Caco-2 (cell line): Measurements from ENCODE around the gene ENAH. TPM values are rescaled to one million over a fixed set of nuclear protein-coding genes. Genes with fewer than 3 reads are reported as not detected.

Source experiments
- BruUV-seq: library from RNA; stranded (reverse); fragments of 400-500 nt; replicated peaks from 2 replicates; lab custom pipeline; 2021; lab: Mats Ljungman, UMichigan
- CTCF ChIA-PET: fragments of 300-600 bp; sonication (Branson Sonifier 250); formaldehyde crosslinking; loops from one replicate; lab custom pipeline; 2022; ENCODE audit warnings: antibody characterized with exemption; lab: Charles Lee
- POLR2A ChIA-PET: fragments of 300-600 bp; sonication (Branson Sonifier 250); formaldehyde crosslinking; loops from one replicate; lab custom pipeline; 2022; ENCODE audit warnings: antibody characterized with exemption; lab: Charles Lee
- DNase-seq, 2 experiments: peaks; one replicate each; pipeline versions ENCODE4 v3.0.0 to v3.0.0-alpha.2; 2020 to 2022
- H3K27me3 ChIP-seq: replicated peaks from 2 replicates; pipeline ENCODE4 v1.6.0; 2011; ENCODE audit warnings: low read length; ENCODE audit not compliant: control insufficient read depth, insufficient read depth
- H3K36me3 ChIP-seq: 2 replicates; pipeline ENCODE4 v1.5.1; 2011; ENCODE audit warnings: low read length; ENCODE audit not compliant: control insufficient read depth, insufficient read depth
- H3K4me1 ChIP-seq: fragments of 250-450 bp; sonication (Bioruptor Pico); 2 replicates; pipeline ENCODE4 v1.5.1; 2020; ENCODE audit warnings: mild to moderate bottlenecking
- H3K4me3 ChIP-seq: 2 replicates; pipeline ENCODE4 v1.5.1; 2011; ENCODE audit warnings: low read depth, mild to moderate bottlenecking, control low read depth, low read length
- H3K9me3 ChIP-seq: fragments of 250-450 bp; sonication (Bioruptor Pico); 2 replicates; pipeline ENCODE4 v1.5.1; 2020; ENCODE audit warnings: mild to moderate bottlenecking, moderate library complexity
- H3K27ac Mint-ChIP-seq: one replicate; pipeline ENCODE4 v1.8.0; 2022; ENCODE audit warnings: mixed read lengths; ENCODE audit not compliant: unreplicated experiment
- H3K27me3 Mint-ChIP-seq: one replicate; pipeline ENCODE4 v1.8.0; 2022; ENCODE audit warnings: mixed read lengths; ENCODE audit not compliant: insufficient read depth, unreplicated experiment
- H3K36me3 Mint-ChIP-seq: one replicate; pipeline ENCODE4 v1.8.0; 2022; ENCODE audit warnings: mild to moderate bottlenecking, mixed read lengths; ENCODE audit not compliant: insufficient read depth, unreplicated experiment
- H3K4me1 Mint-ChIP-seq: one replicate; pipeline ENCODE4 v1.8.0; 2022; ENCODE audit warnings: low read depth, mixed read lengths; ENCODE audit not compliant: unreplicated experiment
- H3K4me3 Mint-ChIP-seq: one replicate; pipeline ENCODE4 v1.8.0; 2022; ENCODE audit warnings: mild to moderate bottlenecking, moderate library complexity, mixed read lengths; ENCODE audit not compliant: unreplicated experiment
- H3K9me3 Mint-ChIP-seq: one replicate; pipeline ENCODE4 v1.8.0; 2022; ENCODE audit warnings: mixed read lengths; ENCODE audit not compliant: unreplicated experiment
- CTCF ChIP-seq, 2 experiments: fragments of 200-600 bp in 1 of 2; IDR thresholded peaks; 1 replicate in 1 of 2; 2 replicates in 1 of 2; pipeline versions ENCODE4 v1.5.1 to v1.8.0; 2011 to 2022; ENCODE audit warnings: antibody characterized with exemption in 1 of 2, control low read depth in 1 of 2, inconsistent platforms in 1 of 2, low read depth in 1 of 2, low read length in 1 of 2, mild to moderate bottlenecking in 1 of 2, moderate library complexity in 1 of 2; ENCODE audit not compliant: insufficient read depth in 1 of 2, severe bottlenecking in 1 of 2, unreplicated experiment in 1 of 2
- intact Hi-C: fragments of 100-400 bp; cut with micrococcal nuclease; formaldehyde crosslinking; loops from one replicate; pipeline ENCODE4 v1.10.0; 2022; ENCODE audit not compliant: unreplicated experiment
- total RNA-seq: library from RNA; stranded (reverse); gene quantifications from 2 replicates; pipeline ENCODE4 v1.2.3, GENCODE V29; 2022

The ENAH gene
- total RNA-seq, 1 experiment from 2014 or later, result 78.0 TPM

GRCh38 chr1:225498549-225499136, 154.3 kb downstream of the ENAH start:
- Mint-ChIP-seq H3K36me3 (peaks cover 45% of the 10 kb centered on the region), H3K4me1 (no peaks in the 10 kb centered on the region)
- POLR2A ChIA-PET, result no interaction called here

DNA sequence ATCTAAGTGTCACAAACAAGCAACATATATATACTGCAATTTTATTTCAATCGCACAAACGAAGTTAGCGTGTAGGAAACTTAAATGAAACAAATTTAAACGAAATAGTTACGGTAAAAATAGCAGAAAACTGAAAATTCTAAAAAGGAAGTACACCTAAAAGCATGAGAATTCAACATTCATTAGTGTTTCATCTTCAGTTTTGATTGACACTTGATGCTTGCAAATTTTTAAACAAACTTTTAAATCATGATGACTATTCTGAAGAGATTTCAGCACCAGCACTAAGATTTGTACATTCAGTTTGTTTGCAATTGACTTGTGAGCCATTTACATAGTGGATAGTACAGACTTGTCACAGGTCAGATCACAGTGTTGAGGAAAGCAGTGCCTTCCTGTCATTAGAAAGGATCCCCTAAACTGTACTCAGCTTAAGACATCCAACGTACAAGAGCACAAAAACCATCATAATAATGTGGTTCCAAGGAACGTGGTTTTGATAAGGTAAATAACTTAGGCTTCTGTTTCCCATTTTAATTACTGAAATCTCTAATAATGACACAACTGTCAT, 158.0 kb downstream of the ENAH start:
- Histone ChIP-seq H3K36me3 (no peaks in the 10 kb centered on the region), H3K27me3 (no peaks in the 10 kb centered on the region), H3K4me1 (no peaks in the 10 kb centered on the region), H3K9me3 (no peaks in the 10 kb centered on the region), H3K4me3 (no peak overlapping the region)
- H3K9me3 Mint-ChIP-seq, result no peaks in the 10 kb centered on the region
- peaks cover 34% of the 10 kb centered on the region for H3K36me3 Mint-ChIP-seq
- ChIA-PET POLR2A (no interaction called here), CTCF (no interaction called here)
- intact Hi-C loops, result no loop called here
- no peak for DNase-seq
- no peaks in the 10 kb centered on the region for H3K27me3 Mint-ChIP-seq
- H3K4me1 Mint-ChIP-seq, result no peaks in the 10 kb centered on the region
- TF ChIP-seq CTCF (IDR thresholded peaks at IDR 0.05; ENCODE audit: insufficient read depth in 1 of 2, low read depth in 1 of 2, low read length in 1 of 2, severe bottlenecking in 1 of 2, unreplicated experiment in 1 of 2), result no peak
- BruUV-seq, result no TSS peak
- no peak overlapping the region for H3K27ac Mint-ChIP-seq
- no peak overlapping the region for H3K4me3 Mint-ChIP-seq

More at GRCh38 chr1:225498549-225499136, 154.3 kb downstream of the ENAH start:
- Histone ChIP-seq H3K4me3 (no peak overlapping the region), H3K36me3 (no peaks in the 10 kb centered on the region; the same call in 1 of the 2 replicates), H3K27me3 (no peaks in the 10 kb centered on the region), H3K4me1 (no peaks in the 10 kb centered on the region), H3K9me3 (no peaks in the 10 kb centered on the region)
- no peak for TF ChIP-seq CTCF (IDR thresholded peaks at IDR 0.05; ENCODE audit: insufficient read depth in 1 of 2, low read depth in 1 of 2, low read length in 1 of 2, severe bottlenecking in 1 of 2, unreplicated experiment in 1 of 2)
- Mint-ChIP-seq H3K27ac (no peak overlapping the region), H3K4me3 (no peak overlapping the region), H3K9me3 (no peaks in the 10 kb centered on the region), H3K27me3 (no peaks in the 10 kb centered on the region)
- DNase-seq, result no peak
- CTCF ChIA-PET, result no interaction called here
- intact Hi-C loops, result no loop called here
- no TSS peak for BruUV-seq

- H3K27me3 Mint-ChIP-seq, result no peaks in the 10 kb centered on the region
- H3K36me3 Mint-ChIP-seq, result peaks cover 30% of the 10 kb centered on the region
- TF ChIP-seq CTCF (IDR thresholded peaks at IDR 0.05; ENCODE audit: insufficient read depth in 1 of 2, low read depth in 1 of 2, low read length in 1 of 2, severe bottlenecking in 1 of 2, unreplicated experiment in 1 of 2), result no peak
- intact Hi-C loops, result no loop called here
- H3K9me3 ChIP-seq, result no peaks in the 10 kb centered on the region
- H3K4me3 ChIP-seq, result no peak overlapping the region
- H3K4me1 Mint-ChIP-seq, result no peaks in the 10 kb centered on the region
- no peak overlapping the region for H3K27ac Mint-ChIP-seq
- no peaks in the 10 kb centered on the region for H3K9me3 Mint-ChIP-seq
- no TSS peak for BruUV-seq
- no peak overlapping the region for H3K4me3 Mint-ChIP-seq
- H3K36me3 ChIP-seq, result no peaks in the 10 kb centered on the region
- H3K27me3 ChIP-seq, result no peaks in the 10 kb centered on the region
- ChIA-PET POLR2A (no interaction called here), CTCF (no interaction called here)
- DNase-seq, result no peak
- H3K4me1 ChIP-seq, result no peaks in the 10 kb centered on the region
These were observed 159.2 kb downstream of the ENAH start for GRCh38 chr1:225493591-225494246.
